Hematopoietic multipotent progenitor cell treated with erythropoietin and hydrocortisone succinate and interleukin-3 and kit ligand, for 6 days (in vitro differentiated cells): ENCODE results near the gene TUBB2A.
"Not testable (repeated sequence)": the region's sequence is repeated elsewhere in the genome, so short reads cannot be mapped to it uniquely, and the experiment has no call there.

Experiments
- DNase-seq: peaks from one replicate; pipeline ENCODE4 v3.0.0-alpha.2; 2015

The TUBB2A gene

GRCh38 chr6:3152689-3153088, 4.7 kb downstream of the TUBB2A start:
- no peak for DNase-seq

- DNase-seq, result no peak
These were observed 5.7 kb downstream of the TUBB2A start for GRCh38 chr6:3151691-3152090.

GRCh38 chr6:3147914-3148757, 9.2 kb downstream of the TUBB2A start:
- no peak for DNase-seq

DNA sequence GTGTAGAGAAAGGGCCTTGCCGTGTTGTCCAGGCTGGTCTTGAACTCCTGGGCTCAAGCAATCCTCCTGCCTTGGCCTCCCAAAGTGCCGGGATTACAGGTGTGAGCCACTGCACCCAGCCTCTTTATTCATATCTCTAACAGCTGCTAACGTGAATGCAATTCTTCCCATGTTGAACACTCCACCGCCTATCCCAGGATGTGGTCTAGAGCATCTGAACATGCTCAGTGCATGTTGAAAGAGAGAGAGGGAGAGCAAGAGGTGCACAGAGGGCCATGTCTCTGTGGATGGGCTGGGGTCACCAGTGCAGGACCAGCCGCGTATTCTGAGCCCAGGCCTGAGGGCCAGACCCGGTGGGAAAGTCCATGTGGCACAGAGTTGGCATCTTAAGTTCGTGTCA, 12.8 kb downstream of the TUBB2A start:
- DNase-seq, result no peak

DNA sequence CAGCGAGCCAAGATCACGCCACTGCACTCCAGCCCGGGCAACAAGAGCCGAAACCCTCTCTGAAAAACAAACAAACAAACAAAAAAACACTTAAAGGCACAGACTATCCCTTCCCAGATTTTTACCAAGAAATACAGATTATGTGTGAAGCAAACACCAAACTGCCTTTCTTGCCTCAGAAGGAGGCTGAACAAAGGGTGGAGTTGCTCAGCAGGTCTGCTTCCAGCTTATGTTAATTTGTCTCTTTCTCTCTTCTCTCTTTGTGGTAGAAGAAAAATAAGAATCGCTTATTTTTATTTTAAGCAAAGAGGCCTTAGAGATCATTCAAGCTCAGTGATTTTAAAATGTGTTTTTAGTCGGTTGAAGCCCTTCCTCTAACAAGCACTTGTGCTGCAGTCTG, 14.2 kb downstream of the TUBB2A start:
- no peak for DNase-seq

- no peak for DNase-seq
These were observed 14.8 kb downstream of the TUBB2A start for GRCh38 chr6:3142536-3142935.

DNA sequence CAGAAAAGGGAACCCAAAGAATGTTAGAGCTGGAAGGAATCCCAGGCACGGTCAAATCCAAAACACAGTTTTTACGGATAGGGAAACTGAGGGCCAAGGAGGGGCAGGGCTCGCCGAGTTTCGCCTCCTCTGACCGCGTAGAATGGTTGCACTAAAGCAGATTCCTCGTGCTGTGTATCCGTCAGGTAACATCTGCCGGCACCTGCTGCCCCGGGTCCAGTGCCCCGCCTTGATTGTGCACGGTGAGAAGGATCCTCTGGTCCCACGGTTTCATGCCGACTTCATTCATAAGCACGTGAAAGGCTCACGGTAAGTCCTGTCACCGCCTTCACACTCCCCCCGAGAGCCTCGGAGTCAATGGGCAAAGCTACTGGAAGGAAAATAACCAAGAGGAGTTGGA, 17.1 kb downstream of the TUBB2A start:
- DNase-seq, result no peak

- DNase-seq, result peak; percentile 21
These were observed 18.0 kb downstream of the TUBB2A start for GRCh38 chr6:3139090-3139903.

DNA sequence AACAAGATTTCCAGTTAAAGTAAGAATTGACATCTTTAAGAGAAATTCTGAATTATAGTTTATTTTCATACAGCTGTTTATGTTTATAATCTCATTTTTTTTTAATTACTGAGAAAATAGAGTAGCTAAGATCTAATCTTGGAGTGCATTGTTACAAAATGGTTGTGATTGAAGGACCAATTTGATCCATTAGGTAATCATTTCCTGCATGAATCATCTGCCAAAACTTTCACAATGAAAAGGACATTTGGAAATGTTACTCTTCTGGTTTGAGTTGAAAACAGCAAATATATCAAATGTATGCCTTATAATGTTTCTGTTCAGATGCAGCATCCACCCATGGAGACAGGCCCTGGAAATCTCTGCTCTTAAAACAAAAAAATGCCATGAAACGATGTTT, 19.0 kb downstream of the TUBB2A start:
- DNase-seq, result no peak

GRCh38 chr6:3137873-3138272, 19.5 kb downstream of the TUBB2A start:
- not testable (repeated sequence) for DNase-seq

GRCh38 chr6:3137057-3137777, 20.1 kb downstream of the TUBB2A start:
- DNase-seq, result no peak

DNA sequence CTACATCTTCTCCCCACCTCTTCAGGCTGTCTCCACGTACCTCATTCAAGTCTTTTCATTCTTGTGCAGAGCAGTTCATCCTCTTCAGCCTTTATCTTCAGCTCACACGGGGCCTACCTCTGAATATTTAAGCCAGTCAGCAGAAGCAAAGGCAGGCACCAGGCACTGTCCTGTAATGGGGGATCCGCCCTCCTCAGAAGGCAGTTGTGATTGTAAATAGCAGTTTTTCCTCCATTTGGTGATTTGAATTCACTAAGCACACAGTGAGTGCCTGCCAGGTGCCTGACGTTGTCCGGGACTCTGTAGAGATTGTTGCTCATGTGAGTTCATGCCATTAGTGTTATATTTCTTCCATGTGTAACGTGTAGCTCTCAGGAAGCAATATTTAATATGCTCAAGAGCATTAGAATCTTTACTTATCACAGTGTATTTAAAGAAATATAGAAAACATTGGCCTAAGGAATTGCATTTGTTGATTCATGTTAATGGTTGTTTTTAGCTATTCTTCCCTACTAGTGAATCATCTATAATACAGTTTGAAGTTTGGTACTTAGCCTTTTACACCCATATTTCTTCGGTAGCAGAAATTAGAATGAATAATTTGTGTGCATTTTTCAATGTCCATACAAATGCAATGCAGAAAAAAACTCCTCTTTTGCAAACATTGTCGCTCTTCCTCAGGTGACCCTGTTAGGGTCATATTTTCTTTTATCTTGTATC, 20.9 kb downstream of the TUBB2A start:
- no peak for DNase-seq

DNA sequence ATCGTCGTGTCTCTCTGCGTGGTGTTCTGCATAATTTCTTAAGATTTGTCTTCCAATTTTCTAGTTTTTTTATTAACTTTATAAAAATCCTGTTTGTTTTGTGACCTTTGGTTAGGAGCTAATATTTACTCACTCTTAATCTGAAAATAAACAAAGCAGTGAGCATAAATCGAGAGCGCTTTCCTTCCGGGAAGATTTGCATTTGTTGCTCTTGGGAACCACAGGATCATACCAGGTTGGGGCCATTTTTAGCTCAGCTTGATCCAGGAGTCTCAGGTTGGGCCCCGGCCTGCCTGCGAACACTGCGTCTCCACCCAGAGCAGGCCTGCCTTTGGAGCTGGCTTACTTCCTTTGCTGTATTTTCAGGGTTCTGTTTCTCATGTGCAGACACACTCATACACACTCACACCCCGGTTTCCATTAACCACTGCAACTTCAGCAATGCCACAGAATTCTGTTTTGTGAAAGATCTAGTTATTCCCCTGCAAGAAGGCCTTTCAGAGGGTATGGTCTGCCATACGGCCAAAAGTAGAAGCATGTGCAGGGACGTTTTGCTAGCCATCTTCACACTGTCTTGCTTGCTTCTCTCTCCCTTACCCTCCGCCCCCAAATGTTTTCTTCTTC, 21.6 kb downstream of the TUBB2A start:
- DNase-seq, result no peak

- DNase-seq, result no peak
These were observed 23.8 kb downstream of the TUBB2A start for GRCh38 chr6:3133515-3133914.

GRCh38 chr6:3131695-3132094, 25.6 kb downstream of the TUBB2A start:
- DNase-seq, result no peak

DNA sequence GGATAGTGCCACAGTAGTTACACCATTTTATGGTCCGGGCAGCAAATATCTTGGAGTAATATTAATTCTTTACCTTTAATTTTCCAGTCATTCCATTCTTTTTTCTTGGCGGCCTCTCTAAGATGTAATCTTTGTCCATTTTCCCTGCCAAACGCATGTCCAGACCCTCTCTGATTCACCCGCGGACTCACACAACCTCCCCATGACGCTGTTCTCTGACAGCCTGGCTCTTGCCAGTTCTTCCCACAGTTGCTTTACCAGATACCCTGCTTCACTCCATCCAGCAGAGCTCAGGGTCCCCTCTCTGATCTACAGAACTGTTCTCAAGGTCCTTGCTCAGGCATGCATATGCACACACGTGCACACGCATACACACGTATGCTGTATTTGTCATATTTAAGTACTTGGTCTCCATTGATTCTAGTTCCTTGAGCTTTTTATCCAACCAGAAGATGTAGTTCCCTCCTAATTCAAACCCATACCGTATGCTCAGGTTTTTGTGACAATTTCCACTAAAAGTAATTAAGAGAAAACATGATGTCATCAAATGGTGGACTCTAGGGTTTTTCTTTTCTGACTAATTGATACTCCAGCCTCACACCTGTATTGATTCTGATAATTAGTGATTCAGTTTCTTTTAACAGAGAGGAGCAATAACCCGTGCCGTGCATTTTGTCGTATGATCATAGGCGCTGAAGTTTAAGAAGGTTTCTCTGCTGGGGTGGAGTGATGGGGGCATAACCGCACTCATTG, 28.8 kb downstream of the TUBB2A start:
- DNase-seq, result no peak

- no peak for DNase-seq
These were observed 31.5 kb downstream of the TUBB2A start for GRCh38 chr6:3125815-3126214.

DNA sequence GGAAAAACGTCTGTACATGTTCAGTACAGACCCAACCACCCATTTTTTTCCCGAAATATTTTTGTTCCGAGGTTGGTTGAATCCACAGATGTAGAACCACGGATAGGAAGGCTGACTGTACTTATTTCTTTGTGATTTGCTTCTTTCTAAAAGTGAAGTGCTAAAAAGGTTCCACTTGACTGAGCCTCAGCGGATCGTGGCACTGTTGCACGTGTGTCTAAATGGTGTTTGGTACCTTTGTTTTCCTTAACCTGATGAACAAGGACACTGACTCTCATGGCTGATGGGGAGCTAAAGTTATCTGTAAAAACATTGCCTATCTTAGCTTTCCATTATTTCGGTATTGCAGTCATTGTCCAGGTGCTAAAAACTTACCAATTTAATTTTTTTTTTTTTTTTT, 32.7 kb downstream of the TUBB2A start:
- no peak for DNase-seq

DNA sequence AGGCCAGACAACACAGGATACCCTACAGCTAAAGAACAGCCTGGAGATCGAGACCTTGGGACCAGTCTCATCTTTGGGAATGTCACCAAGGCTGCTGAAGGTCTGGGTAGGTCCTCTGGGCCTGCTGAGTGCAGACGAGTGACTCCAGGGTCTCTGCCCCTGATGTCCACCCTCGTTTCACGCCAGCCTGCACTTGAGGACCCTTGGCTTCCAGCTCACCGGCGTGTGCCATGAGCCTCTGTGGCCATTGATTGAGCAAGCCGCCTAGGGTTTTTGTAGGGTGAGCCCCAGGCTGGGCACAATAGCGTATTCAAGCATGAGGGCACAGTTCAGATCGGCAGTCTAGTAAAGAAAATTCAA, 34.5 kb downstream of the TUBB2A start:
- DNase-seq, result no peak

- no peak for DNase-seq
These were observed 36.6 kb downstream of the TUBB2A start for GRCh38 chr6:3120765-3121089.

DNA sequence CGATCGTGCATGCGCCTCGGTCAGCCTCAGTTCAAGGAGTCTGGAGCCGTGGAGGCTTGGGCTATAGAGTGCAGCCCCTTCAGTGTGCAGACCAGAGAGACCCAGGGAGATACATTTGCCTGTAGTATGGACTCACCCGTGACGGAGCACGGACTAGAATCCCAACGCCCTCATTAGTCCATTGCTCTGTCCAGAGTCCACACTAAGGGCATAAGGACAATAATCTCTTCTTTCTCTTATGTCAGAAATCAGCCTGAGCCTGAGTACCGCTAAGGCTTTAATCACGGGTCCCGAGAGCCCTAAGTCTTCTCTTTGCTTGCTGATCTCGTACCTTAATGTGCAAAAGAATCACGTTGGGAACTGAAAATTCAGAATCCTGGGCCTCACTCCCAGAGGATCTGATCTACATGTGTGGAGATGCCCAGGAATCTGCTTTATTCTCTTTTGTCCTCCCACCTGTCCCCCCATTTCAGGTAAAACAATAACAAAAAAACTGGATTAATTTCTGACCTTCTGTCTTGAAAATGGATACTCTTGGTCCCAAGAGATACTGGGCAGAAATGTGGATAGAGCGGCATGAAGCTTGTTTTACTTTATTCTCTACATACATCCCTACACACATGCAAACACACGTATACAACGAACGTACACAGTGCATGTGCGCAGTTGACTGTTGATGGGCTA, 38.2 kb downstream of the TUBB2A start:
- DNase-seq, result peak; percentile 48
